ENCODE data around the gene FASN. TPM values are rescaled to one million over a fixed set of nuclear protein-coding genes. Genes with fewer than 3 reads are reported as not detected.

The FASN gene
- polyA plus RNA-seq, 1 donor from 2014 or later, result 26.4 TPM

DNA sequence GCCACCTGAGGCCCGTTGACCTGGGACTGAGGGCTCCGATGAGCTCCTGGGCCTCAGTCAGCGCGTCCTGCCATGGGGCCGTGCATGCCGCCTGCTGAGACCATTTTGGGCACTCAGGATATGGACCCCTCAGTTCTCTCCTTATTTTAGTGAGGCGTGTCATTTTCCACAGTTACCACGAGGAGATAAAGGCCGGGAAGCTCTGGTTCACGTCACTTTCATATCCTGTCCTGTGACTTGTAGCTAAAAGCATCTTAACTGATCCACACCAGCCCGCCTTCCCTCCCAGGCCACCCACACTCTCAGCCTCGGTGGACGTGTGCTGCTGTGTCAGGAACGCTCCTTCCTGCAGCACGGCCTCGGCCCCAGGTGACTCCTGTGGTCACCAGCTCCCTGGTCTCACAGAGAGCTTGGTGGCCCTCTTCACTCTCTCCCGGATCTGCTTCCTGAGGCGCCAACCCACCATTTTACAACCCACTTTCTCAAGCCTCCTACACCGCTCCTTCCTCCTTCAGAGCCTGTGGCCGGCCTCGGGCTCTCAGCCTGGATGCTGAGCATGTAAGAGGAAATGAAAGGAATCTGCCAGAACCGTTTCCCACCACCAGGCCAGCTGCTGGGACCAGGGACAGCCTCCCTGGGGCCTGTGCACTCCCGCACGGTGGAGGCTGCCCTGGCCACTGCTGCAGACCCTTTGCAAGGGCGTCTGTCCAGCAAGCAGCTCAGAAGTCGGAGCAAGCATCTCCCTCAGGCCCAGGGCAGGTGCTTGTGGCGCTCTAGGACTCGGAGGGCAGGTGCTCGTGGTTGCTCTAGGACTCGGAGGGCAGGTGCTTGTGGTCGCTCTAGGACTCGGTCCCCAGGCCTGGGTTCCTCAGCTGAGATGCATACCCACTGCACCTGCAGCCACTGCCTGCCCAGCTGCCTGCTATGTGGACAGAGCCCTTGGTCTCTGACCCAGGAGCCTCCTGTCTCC, 23.9 kb upstream of the FASN start:
- Histone ChIP-seq H3K27ac (ENCODE audit: low read length) (no peak overlapping the region), H4K20me1 (ENCODE audit: insufficient read depth) (no peaks in the 10 kb centered on the region), H3K79me2 (replicated peaks; ENCODE audit: insufficient read depth, low read length) (no peaks in the 10 kb centered on the region), H3K4me2 (ENCODE audit: low read length) (no peak overlapping the region), H3K9ac (ENCODE audit: low read length) (no peak overlapping the region), H3F3A (ENCODE audit: insufficient read depth, low read length, poor library complexity, severe bottlenecking) (no peaks in the 10 kb centered on the region), H3K9me2 (ENCODE audit: insufficient read depth, low read length) (no peaks in the 10 kb centered on the region), H3K4me3 (ENCODE audit: low read length) (no peak overlapping the region), H3K9me3 (ENCODE audit: low read length) (no peaks in the 10 kb centered on the region), H3K36me3 (ENCODE audit: insufficient read depth, low read length) (no peaks in the 10 kb centered on the region), H2AFZ (ENCODE audit: low read depth, low read length) (no peak overlapping the region), H3K27me3 (ENCODE audit: insufficient read depth, low read depth, low read length) (no peaks in the 10 kb centered on the region)
- TF ChIP-seq, protein P1, sequence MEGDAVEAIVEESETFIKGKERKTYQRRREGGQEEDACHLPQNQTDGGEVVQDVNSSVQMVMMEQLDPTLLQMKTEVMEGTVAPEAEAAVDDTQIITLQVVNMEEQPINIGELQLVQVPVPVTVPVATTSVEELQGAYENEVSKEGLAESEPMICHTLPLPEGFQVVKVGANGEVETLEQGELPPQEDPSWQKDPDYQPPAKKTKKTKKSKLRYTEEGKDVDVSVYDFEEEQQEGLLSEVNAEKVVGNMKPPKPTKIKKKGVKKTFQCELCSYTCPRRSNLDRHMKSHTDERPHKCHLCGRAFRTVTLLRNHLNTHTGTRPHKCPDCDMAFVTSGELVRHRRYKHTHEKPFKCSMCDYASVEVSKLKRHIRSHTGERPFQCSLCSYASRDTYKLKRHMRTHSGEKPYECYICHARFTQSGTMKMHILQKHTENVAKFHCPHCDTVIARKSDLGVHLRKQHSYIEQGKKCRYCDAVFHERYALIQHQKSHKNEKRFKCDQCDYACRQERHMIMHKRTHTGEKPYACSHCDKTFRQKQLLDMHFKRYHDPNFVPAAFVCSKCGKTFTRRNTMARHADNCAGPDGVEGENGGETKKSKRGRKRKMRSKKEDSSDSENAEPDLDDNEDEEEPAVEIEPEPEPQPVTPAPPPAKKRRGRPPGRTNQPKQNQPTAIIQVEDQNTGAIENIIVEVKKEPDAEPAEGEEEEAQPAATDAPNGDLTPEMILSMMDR (IDR thresholded peaks at IDR 0.05; ENCODE audit: poor library complexity, severe bottlenecking), result no peak
- TF ChIP-seq EP300 (conservative IDR thresholded peaks at IDR 0.05; ENCODE audit: poor library complexity, severe bottlenecking), result no peak
- TF ChIP-seq EZH2 (IDR thresholded peaks at IDR 0.05; ENCODE audit: borderline replicate concordance, insufficient read depth, low read length, poor library complexity, severe bottlenecking), result no peak
- no peak for TF ChIP-seq POLR2AphosphoS5 (IDR thresholded peaks at IDR 0.05)
- TF ChIP-seq RAD21 (conservative IDR thresholded peaks at IDR 0.05), result no peak
- TF ChIP-seq, protein P2, sequence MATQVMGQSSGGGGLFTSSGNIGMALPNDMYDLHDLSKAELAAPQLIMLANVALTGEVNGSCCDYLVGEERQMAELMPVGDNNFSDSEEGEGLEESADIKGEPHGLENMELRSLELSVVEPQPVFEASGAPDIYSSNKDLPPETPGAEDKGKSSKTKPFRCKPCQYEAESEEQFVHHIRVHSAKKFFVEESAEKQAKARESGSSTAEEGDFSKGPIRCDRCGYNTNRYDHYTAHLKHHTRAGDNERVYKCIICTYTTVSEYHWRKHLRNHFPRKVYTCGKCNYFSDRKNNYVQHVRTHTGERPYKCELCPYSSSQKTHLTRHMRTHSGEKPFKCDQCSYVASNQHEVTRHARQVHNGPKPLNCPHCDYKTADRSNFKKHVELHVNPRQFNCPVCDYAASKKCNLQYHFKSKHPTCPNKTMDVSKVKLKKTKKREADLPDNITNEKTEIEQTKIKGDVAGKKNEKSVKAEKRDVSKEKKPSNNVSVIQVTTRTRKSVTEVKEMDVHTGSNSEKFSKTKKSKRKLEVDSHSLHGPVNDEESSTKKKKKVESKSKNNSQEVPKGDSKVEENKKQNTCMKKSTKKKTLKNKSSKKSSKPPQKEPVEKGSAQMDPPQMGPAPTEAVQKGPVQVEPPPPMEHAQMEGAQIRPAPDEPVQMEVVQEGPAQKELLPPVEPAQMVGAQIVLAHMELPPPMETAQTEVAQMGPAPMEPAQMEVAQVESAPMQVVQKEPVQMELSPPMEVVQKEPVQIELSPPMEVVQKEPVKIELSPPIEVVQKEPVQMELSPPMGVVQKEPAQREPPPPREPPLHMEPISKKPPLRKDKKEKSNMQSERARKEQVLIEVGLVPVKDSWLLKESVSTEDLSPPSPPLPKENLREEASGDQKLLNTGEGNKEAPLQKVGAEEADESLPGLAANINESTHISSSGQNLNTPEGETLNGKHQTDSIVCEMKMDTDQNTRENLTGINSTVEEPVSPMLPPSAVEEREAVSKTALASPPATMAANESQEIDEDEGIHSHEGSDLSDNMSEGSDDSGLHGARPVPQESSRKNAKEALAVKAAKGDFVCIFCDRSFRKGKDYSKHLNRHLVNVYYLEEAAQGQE (IDR thresholded peaks at IDR 0.05; ENCODE audit: borderline replicate concordance), result no peak
- TF ChIP-seq SMC3 (conservative IDR thresholded peaks at IDR 0.05; ENCODE audit: poor library complexity), result no peak
- no peak for TF ChIP-seq TAF1 (IDR thresholded peaks at IDR 0.05; ENCODE audit: low read depth)
- TF ChIP-seq MXI1 (conservative IDR thresholded peaks at IDR 0.05; ENCODE audit: poor library complexity, severe bottlenecking), result no peak

DNA sequence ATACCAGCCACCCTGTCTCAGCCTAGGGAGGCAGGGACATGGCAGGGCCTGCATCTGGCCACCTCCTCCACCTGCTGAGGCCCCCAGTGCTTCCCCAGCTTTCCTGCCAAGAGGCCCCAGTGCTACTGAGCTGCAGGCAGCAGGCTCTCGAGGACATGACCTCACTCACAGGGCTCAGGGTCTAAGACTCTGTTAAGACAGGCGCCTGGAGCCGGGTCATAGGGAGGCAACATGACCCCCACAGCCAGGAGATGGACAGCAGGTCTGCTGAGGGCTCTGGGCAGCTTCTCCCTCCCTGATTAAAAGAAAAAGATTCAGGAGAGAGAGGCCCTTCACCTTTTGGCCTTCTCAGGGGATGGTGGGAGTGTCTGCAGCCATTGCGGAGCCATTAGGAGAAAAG, 23.2 kb upstream of the FASN start:
- Histone ChIP-seq H3K79me2 (replicated peaks; ENCODE audit: insufficient read depth, low read length) (no peaks in the 10 kb centered on the region), H3K27me3 (ENCODE audit: insufficient read depth, low read depth, low read length) (no peaks in the 10 kb centered on the region), H3K9me3 (ENCODE audit: low read length) (no peaks in the 10 kb centered on the region), H3K36me3 (ENCODE audit: insufficient read depth, low read length) (no peaks in the 10 kb centered on the region), H3F3A (ENCODE audit: insufficient read depth, low read length, poor library complexity, severe bottlenecking) (no peaks in the 10 kb centered on the region), H4K20me1 (ENCODE audit: insufficient read depth) (no peaks in the 10 kb centered on the region), H3K4me3 (ENCODE audit: low read length) (no peak overlapping the region), H3K9me2 (ENCODE audit: insufficient read depth, low read length) (no peaks in the 10 kb centered on the region), H3K9ac (ENCODE audit: low read length) (no peak overlapping the region), H3K4me2 (ENCODE audit: low read length) (no peak overlapping the region), H2AFZ (ENCODE audit: low read depth, low read length) (no peak overlapping the region), H3K27ac (ENCODE audit: low read length) (no peak overlapping the region)
- TF ChIP-seq MXI1 (conservative IDR thresholded peaks at IDR 0.05; ENCODE audit: poor library complexity, severe bottlenecking) (no peak), EP300 (conservative IDR thresholded peaks at IDR 0.05; ENCODE audit: poor library complexity, severe bottlenecking) (no peak), SMC3 (conservative IDR thresholded peaks at IDR 0.05; ENCODE audit: poor library complexity) (no peak)
- TF ChIP-seq, protein P2 (IDR thresholded peaks at IDR 0.05; ENCODE audit: borderline replicate concordance), result no peak
